HepG2 (cell line): ENCODE results near the gene PSD4. TPM values are rescaled to one million over a fixed set of nuclear protein-coding genes. Genes with fewer than 3 reads are reported as not detected.

Experiments used
- ATF1 ChIP-seq: IDR thresholded peaks from 2 replicates; pipeline ENCODE4 v1.6.1; 2016; ENCODE audit warnings: mild to moderate bottlenecking, control low read depth
- FOXP4 ChIP-seq: sonication (generic); formaldehyde crosslinking; IDR thresholded peaks from 2 replicates; pipeline ENCODE4 v1.4.0; 2020; ENCODE audit warnings: missing genetic modification reagents
- HNF4G ChIP-seq, 2 experiments: sonication (generic) in 1 of 2; formaldehyde crosslinking in 1 of 2; IDR thresholded peaks; 2 replicates each; pipeline versions ENCODE4 v1.4.0 to v1.6.1; 2011 to 2020; ENCODE audit warnings: borderline replicate concordance in 2 of 2, low read depth in 2 of 2, mild to moderate bottlenecking in 2 of 2, low read length in 1 of 2, missing genetic modification reagents in 1 of 2, moderate library complexity in 1 of 2
- KLF15 ChIP-seq: sonication (generic); formaldehyde crosslinking; IDR thresholded peaks from 2 replicates; pipeline ENCODE4 v1.8.1; 2023; ENCODE audit warnings: borderline replicate concordance, mild to moderate bottlenecking, inconsistent platforms, missing genetic modification reagents, mixed read lengths
- MTF2 ChIP-seq: sonication (generic); formaldehyde crosslinking; IDR thresholded peaks from 2 replicates; pipeline ENCODE4 v1.5.0; 2020; ENCODE audit warnings: missing genetic modification reagents, borderline replicate concordance
- NFIC ChIP-seq: IDR thresholded peaks from 2 replicates; pipeline ENCODE4 v1.6.1; 2012; ENCODE audit warnings: mild to moderate bottlenecking, low read length, inconsistent platforms
- PBX2 ChIP-seq: IDR thresholded peaks from 2 replicates; pipeline ENCODE4 v1.6.1; 2016; ENCODE audit warnings: control low read depth
- PHF5A ChIP-seq: IDR thresholded peaks from one replicate; pipeline ENCODE4 v1.6.1; 2018; ENCODE audit warnings: low read depth, missing genetic modification reagents; ENCODE audit not compliant: unreplicated experiment
- SIX4 ChIP-seq: sonication (generic); formaldehyde crosslinking; IDR thresholded peaks from 2 replicates; pipeline ENCODE4 v1.4.0; 2020; ENCODE audit warnings: missing genetic modification reagents
- STAT5B ChIP-seq: sonication (generic); formaldehyde crosslinking; IDR thresholded peaks from 2 replicates; pipeline ENCODE4 v1.4.0; 2020; ENCODE audit warnings: missing genetic modification reagents
- TERF1 ChIP-seq: sonication (generic); formaldehyde crosslinking; IDR thresholded peaks from 2 replicates; pipeline ENCODE4 v1.8.0; 2022; ENCODE audit warnings: mild to moderate bottlenecking, missing genetic modification reagents, moderate library complexity
- U2AF2 ChIP-seq: fragments of 200-400 bp; formaldehyde crosslinking; IDR thresholded peaks from 2 replicates; pipeline ENCODE4 v1.6.1; 2017; ENCODE audit warnings: low read depth, mild to moderate bottlenecking, low read length
- ZBTB37 ChIP-seq: sonication (generic); formaldehyde crosslinking; IDR thresholded peaks from 2 replicates; pipeline ENCODE4 v1.4.0; 2020; ENCODE audit warnings: mild to moderate bottlenecking, missing genetic modification reagents
- ZNF331 ChIP-seq: sonication (generic); formaldehyde crosslinking; IDR thresholded peaks from 2 replicates; pipeline ENCODE4 v1.4.0; 2020; ENCODE audit warnings: missing genetic modification reagents
- ZNF337 ChIP-seq: sonication (generic); formaldehyde crosslinking; IDR thresholded peaks from 2 replicates; pipeline ENCODE4 v1.5.1; 2020; ENCODE audit warnings: missing genetic modification reagents, low read depth, mild to moderate bottlenecking, borderline replicate concordance
- ZNF431 ChIP-seq: sonication (generic); formaldehyde crosslinking; IDR thresholded peaks from 2 replicates; pipeline ENCODE4 v1.9.0; 2022; ENCODE audit warnings: missing genetic modification reagents, low read depth, mild to moderate bottlenecking, borderline replicate concordance
- ZNF569 ChIP-seq: sonication (generic); formaldehyde crosslinking; IDR thresholded peaks from 2 replicates; pipeline ENCODE4 v1.5.0; 2020; ENCODE audit warnings: mild to moderate bottlenecking, missing genetic modification reagents, moderate library complexity, borderline replicate concordance
- ZNF776 ChIP-seq: sonication (generic); formaldehyde crosslinking; IDR thresholded peaks from 2 replicates; pipeline ENCODE4 v1.4.0; 2020; ENCODE audit warnings: mild to moderate bottlenecking, missing genetic modification reagents
- ZNF781 ChIP-seq: sonication (generic); formaldehyde crosslinking; IDR thresholded peaks from 2 replicates; pipeline ENCODE4 v1.5.1; 2020; ENCODE audit warnings: borderline replicate concordance, mild to moderate bottlenecking, missing genetic modification reagents; ENCODE audit errors: not compliant biosample characterization
- ZNF792 ChIP-seq: IDR thresholded peaks from 2 replicates; pipeline ENCODE4 v1.6.1; 2016
- ZNF878 ChIP-seq: sonication (generic); formaldehyde crosslinking; IDR thresholded peaks from 2 replicates; pipeline ENCODE4 v1.8.1; 2023; ENCODE audit warnings: mild to moderate bottlenecking, missing genetic modification reagents, moderate library complexity
- polyA plus RNA-seq, 8 experiments: library from polyadenylated mRNA; depleted of rRNA in 3 of 8; stranded (reverse) in 7 of 8; unstranded in 1 of 8; fragments of >200 nt; fragmentation: Illumina TruSeq in 4 of 8; extraction: Trizol in 4 of 8; gene quantifications; 2 replicates each; pipeline versions ENCODE4 v1.2.1 to v1.2.3, GENCODE V29; 2011 to 2016; ENCODE audit warnings: low read depth in 4 of 8, missing spikeins in 1 of 8, mixed read lengths in 1 of 8; ENCODE audit not compliant: insufficient read depth in 1 of 8
- total RNA-seq, 5 experiments: library from RNA; depleted of rRNA; stranded (reverse); fragments of >200 nt; fragmentation: Illumina TruSeq; extraction: Trizol; gene quantifications; 2 replicates each; pipeline ENCODE4 v1.2.3, GENCODE V29; 2016; ENCODE audit warnings: low read depth in 1 of 5
- TF ChIP-seq, protein P1 (sequence below): sonication (generic); formaldehyde crosslinking; IDR thresholded peaks from 2 replicates; pipeline ENCODE4 v1.8.1; 2023; ENCODE audit warnings: mild to moderate bottlenecking, missing genetic modification reagents, borderline replicate concordance

The PSD4 gene
- total and polyA plus RNA-seq, 2 of the 13 experiments (the other 11 are each of a cell fraction or from before 2014, with no cell fraction given), result 5.8 to 9.4 TPM

DNA sequence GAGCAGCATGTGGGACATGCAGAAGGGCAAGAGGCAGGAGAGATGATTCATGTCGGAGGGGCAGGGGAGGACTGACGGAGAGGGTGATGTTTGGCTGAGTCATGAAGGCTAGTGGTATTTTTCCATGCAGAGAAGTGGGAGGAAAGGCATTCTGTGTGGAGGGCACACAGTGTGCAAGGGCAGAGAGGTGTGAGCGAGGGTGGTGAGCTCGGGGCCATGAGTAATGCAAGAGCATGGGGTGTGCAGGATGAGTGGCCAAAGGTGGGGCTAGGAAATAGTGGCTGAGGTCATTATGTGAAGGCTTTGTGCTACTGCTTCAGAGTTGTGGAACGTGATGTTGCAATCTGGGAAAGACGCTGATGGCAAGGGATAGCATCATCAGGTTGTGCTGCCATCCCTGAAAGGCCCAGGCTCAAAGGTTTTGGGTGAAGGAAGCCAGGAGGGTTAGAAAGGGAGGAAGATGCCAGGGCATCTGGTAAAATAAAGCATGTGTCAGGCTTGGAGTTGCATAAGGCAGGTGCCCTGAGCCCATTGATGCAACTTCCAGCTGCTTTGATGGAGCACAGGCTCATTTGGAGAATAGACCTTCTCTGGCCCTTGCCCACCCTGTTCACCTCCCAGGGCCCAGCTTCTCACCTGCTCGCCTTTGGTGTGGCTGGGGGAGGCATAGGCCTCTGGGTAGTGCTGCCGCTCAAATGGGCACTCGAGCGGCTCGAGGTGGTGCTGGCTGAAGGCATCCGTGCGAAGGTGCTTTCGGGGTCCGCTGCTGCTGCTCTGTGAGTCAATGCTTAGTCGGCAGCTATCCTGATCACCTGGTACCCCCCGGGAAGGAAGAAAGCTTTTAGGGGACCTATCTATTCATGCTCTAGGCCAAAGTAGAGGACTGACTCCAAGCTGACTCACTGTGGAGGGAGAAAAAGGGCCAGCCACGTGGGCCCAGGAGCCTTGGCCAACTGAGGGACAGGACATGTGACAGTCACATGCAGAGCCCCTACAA, 67.4 kb downstream of the PSD4 start (continued):
- TF ChIP-seq ZNF569 (CRISPR knock-in tag) (no peak), TERF1 (CRISPR knock-in tag) (no peak), ZNF331 (CRISPR knock-in tag) (peak; percentile 78), MTF2 (CRISPR knock-in tag) (no peak), ATF1 (CRISPR knock-in tag) (no peak), ZNF337 (CRISPR knock-in tag) (no peak), PBX2 (CRISPR knock-in tag) (no peak; the same call in 1 of the 2 replicates), ZNF878 (no peak), ZNF781 (CRISPR knock-in tag) (no peak), ZBTB37 (CRISPR knock-in tag) (no peak), HNF4G (IDR thresholded peaks at IDR 0.05; ENCODE audit: borderline replicate concordance, low read depth, low read length) (no peak), HNF4G (CRISPR knock-in tag; IDR thresholded peaks at IDR 0.05; ENCODE audit: borderline replicate concordance, low read depth) (no peak), SIX4 (CRISPR knock-in tag) (no peak), NFIC (no peak), ZNF792 (CRISPR knock-in tag) (no peak; the same call in 1 of the 2 replicates), PHF5A (CRISPR knock-in tag) (no peak), STAT5B (CRISPR knock-in tag) (no peak), ZNF776 (CRISPR knock-in tag) (no peak), U2AF2 (no peak), ZNF431 (CRISPR knock-in tag) (peak; percentile 46; the same call in 1 of the 2 replicates), FOXP4 (CRISPR knock-in tag) (peak; percentile 36; the same call in 1 of the 2 replicates), KLF15 (CRISPR knock-in tag) (no peak)
- TF ChIP-seq, protein P1, sequence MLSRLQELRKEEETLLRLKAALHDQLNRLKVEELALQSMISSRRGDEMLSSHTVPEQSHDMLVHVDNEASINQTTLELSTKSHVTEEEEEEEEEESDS (CRISPR knock-in tag), result no peak
